ENCODE data around the gene COL2A1. TPM values are rescaled to one million over a fixed set of nuclear protein-coding genes. Genes with fewer than 3 reads are reported as not detected.

Gene COL2A1
- total RNA-seq, 1 experiment from 2014 or later: 10.8 TPM

DNA sequence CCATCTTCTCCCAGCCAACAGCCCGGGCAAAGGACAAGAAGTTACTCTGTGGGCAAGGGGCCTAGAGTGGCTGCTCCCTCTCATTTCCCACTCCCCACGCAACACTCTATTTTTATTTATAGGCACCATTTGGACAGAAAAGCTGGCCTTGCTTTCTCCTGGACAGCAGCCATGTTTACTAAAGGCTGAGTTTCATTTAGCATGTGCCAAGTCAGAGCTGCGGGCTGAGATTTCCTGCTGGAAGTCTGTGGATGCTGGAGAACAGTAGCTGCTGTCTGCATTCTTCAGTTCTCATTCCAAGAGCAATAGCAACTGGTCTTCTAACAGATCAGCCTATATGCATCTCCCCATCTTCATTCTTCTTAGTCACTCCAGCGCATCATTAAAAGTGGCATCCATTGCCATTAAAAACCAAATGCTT is 8.3 kb downstream of the COL2A1 start:
- no peak overlapping the region for H2AK5ac ChIP-seq (ENCODE audit: insufficient read length, low read length)
- H3K4me2 ChIP-seq (ENCODE audit: insufficient read depth, insufficient read length, low read length): no peak overlapping the region
- H4K20me1 ChIP-seq (ENCODE audit: control insufficient read depth, insufficient read depth, insufficient read length): no peaks in the 10 kb centered on the region
- TF ChIP-seq, protein P1, sequence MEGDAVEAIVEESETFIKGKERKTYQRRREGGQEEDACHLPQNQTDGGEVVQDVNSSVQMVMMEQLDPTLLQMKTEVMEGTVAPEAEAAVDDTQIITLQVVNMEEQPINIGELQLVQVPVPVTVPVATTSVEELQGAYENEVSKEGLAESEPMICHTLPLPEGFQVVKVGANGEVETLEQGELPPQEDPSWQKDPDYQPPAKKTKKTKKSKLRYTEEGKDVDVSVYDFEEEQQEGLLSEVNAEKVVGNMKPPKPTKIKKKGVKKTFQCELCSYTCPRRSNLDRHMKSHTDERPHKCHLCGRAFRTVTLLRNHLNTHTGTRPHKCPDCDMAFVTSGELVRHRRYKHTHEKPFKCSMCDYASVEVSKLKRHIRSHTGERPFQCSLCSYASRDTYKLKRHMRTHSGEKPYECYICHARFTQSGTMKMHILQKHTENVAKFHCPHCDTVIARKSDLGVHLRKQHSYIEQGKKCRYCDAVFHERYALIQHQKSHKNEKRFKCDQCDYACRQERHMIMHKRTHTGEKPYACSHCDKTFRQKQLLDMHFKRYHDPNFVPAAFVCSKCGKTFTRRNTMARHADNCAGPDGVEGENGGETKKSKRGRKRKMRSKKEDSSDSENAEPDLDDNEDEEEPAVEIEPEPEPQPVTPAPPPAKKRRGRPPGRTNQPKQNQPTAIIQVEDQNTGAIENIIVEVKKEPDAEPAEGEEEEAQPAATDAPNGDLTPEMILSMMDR (conservative IDR thresholded peaks at IDR 0.05): no peak
- H3K4ac ChIP-seq (ENCODE audit: low read depth, low read length): no peak overlapping the region
- no peak overlapping the region for H3K23ac ChIP-seq (ENCODE audit: insufficient read length, low read depth, low read length)
- no peak overlapping the region for H2BK120ac ChIP-seq (ENCODE audit: low read depth, low read length, poor library complexity, severe bottlenecking)
- WGBS (ENCODE audit: extremely low coverage, insufficient read length, low lambda C conversion rate): no CpG with 5 or more reads among the region's 4 CpGs
- Mint-ChIP-seq H3K4me1 (peaks cover 13 to 33% of the 10 kb centered on the region in 2 experiments), H3K9me3 (no peaks in the 10 kb centered on the region; a peak in 1 of 5 replicates), H3K36me3 (ENCODE audit: insufficient read depth in 1 of 3, low read depth in 3 of 3) (no peaks in the 10 kb centered on the region), H3K27ac (no peak overlapping the region), H3K4me3 (no peak overlapping the region), H3K27me3 (ENCODE audit: low read depth) (peaks cover 99% of the 10 kb centered on the region)
- no peak overlapping the region for H4K91ac ChIP-seq (ENCODE audit: insufficient read length, low read depth, low read length)
- peaks cover under 1% of the 10 kb centered on the region for H3K23me2 ChIP-seq (ENCODE audit: insufficient read length, low read depth, low read length, poor library complexity, severe bottlenecking)
- no peak overlapping the region for H2BK15ac ChIP-seq (ENCODE audit: low read depth, low read length)
- no peak overlapping the region for H3K56ac ChIP-seq (ENCODE audit: insufficient read length, low read depth, low read length)
- DNase-seq: no peak
- H2AFZ ChIP-seq (ENCODE audit: low read length): no peak overlapping the region
- no peak overlapping the region for H2BK5ac ChIP-seq (ENCODE audit: insufficient read length, low read length)
- H3K9me3 ChIP-seq (ENCODE audit: control insufficient read depth, low read depth, low read length): no peaks in the 10 kb centered on the region
- no peak overlapping the region for H3K14ac ChIP-seq (ENCODE audit: insufficient read depth, low read length)
- H3K79me1 ChIP-seq (ENCODE audit: insufficient read depth, low read depth, low read length, poor library complexity, severe bottlenecking): no peaks in the 10 kb centered on the region
- no peaks in the 10 kb centered on the region for H3K4me1 ChIP-seq (ENCODE audit: insufficient read depth, low read length)
- H4K8ac ChIP-seq (replicated peaks; ENCODE audit: insufficient read length, low read depth, low read length): no peak overlapping the region
- H3T11ph ChIP-seq (ENCODE audit: low read length): no peak overlapping the region
- no peak overlapping the region for H4K5ac ChIP-seq (ENCODE audit: insufficient read length, low read depth, low read length)
- no peak overlapping the region for H3K18ac ChIP-seq (ENCODE audit: insufficient read length, low read depth, low read length)
- no peak overlapping the region for H2BK20ac ChIP-seq (ENCODE audit: low read depth, low read length, poor library complexity, severe bottlenecking)
- H3K27ac ChIP-seq (ENCODE audit: insufficient read length, low read depth, low read length): no peak overlapping the region
- H3K9ac ChIP-seq (ENCODE audit: extremely low read depth, insufficient read length, low read length): no peak overlapping the region
- peaks cover 33% of the 10 kb centered on the region; the same call in 1 of the 2 replicates for H3K27me3 ChIP-seq (ENCODE audit: insufficient read depth, low read length)
- H3K79me2 ChIP-seq (ENCODE audit: insufficient read depth, low read length): no peaks in the 10 kb centered on the region
- no peak overlapping the region for H2BK12ac ChIP-seq (ENCODE audit: insufficient read length, low read depth, low read length)

Data from H9 (cell line).